Stimulated activated CD4-positive, alpha-beta T cell treated with anti-CD3 and anti-CD28 coated beads, Interleukin-12 subunit alpha, Interleukin-12 subunit beta, amount 100 ng/mL, for 4 hours (primary cell): ENCODE data around the gene KCNMA1.

Experiments used
- DNase-seq: peaks from one replicate; pipeline ENCODE4 v3.0.0-alpha.2; 2020

KCNMA1 gene

GRCh38 chr10:77553311-77553710, 84.3 kb downstream of the KCNMA1 start:
- DNase-seq, result no peak

- no peak for DNase-seq
Measured at GRCh38 chr10:77552252-77552651, 85.4 kb downstream of the KCNMA1 start.

- DNase-seq, result no peak
Measured at GRCh38 chr10:77550378-77550777, 87.2 kb downstream of the KCNMA1 start.

- DNase-seq, result no peak
Measured at GRCh38 chr10:77548671-77549070, 88.9 kb downstream of the KCNMA1 start.

- DNase-seq, result no peak
Measured at GRCh38 chr10:77548157-77548556, 89.5 kb downstream of the KCNMA1 start.

- DNase-seq, result no peak
Measured at GRCh38 chr10:77547307-77548050, 90.1 kb downstream of the KCNMA1 start.

GRCh38 chr10:77546042-77546441, 91.6 kb downstream of the KCNMA1 start:
- DNase-seq, result no peak

GRCh38 chr10:77545585-77545984, 92.0 kb downstream of the KCNMA1 start:
- no peak for DNase-seq

GRCh38 chr10:77544617-77545016, 93.0 kb downstream of the KCNMA1 start:
- no peak for DNase-seq

- DNase-seq, result no peak
Measured at GRCh38 chr10:77542710-77543259, 94.8 kb downstream of the KCNMA1 start.

GRCh38 chr10:77541944-77542343, 95.7 kb downstream of the KCNMA1 start:
- no peak for DNase-seq

GRCh38 chr10:77541247-77541646, 96.4 kb downstream of the KCNMA1 start:
- DNase-seq, result no peak

GRCh38 chr10:77539147-77539935, 98.3 kb downstream of the KCNMA1 start:
- DNase-seq, result no peak

- DNase-seq, result no peak
Measured at GRCh38 chr10:77537720-77538373, 99.8 kb downstream of the KCNMA1 start.

GRCh38 chr10:77537071-77537470, 100.5 kb downstream of the KCNMA1 start:
- DNase-seq, result no peak

GRCh38 chr10:77533887-77534278, 103.7 kb downstream of the KCNMA1 start:
- DNase-seq, result no peak

- no peak for DNase-seq
Measured at GRCh38 chr10:77533146-77533886, 104.3 kb downstream of the KCNMA1 start.

- no peak for DNase-seq
Measured at GRCh38 chr10:77532068-77532467, 105.5 kb downstream of the KCNMA1 start.

GRCh38 chr10:77531441-77532001, 106.1 kb downstream of the KCNMA1 start:
- no peak for DNase-seq

GRCh38 chr10:77530011-77530410, 107.6 kb downstream of the KCNMA1 start:
- no peak for DNase-seq

- no peak for DNase-seq
Measured at GRCh38 chr10:77529050-77529576, 108.5 kb downstream of the KCNMA1 start.

- DNase-seq, result no peak
Measured at GRCh38 chr10:77527839-77528238, 109.8 kb downstream of the KCNMA1 start.
